ENCODE data around the gene PLEKHA1. TPM values are rescaled to one million over a fixed set of nuclear protein-coding genes. Genes with fewer than 3 reads are reported as not detected.

Gene PLEKHA1
- 22.8 and 35.0 TPM in 2 replicates for total RNA-seq

GRCh38 chr10:122374237-122374858, at the start of gene PLEKHA1:
Gene PLEKHA1, plus strand, starts transcription at chr10:122374708. Its CDS starts 18,493 bp downstream, at chr10:122393201.

GRCh38 chr10:122454603-122455080, 80.1 kb downstream of the PLEKHA1 start, which contains the start of gene ARMS2:
Gene ARMS2, plus strand, starts transcription at chr10:122454653. Its CDS starts 75 bp downstream, at chr10:122454728.

GRCh38 chr10:122461367-122461728, 86.8 kb downstream of the PLEKHA1 start, which contains the start of gene HTRA1:
Gene HTRA1, plus strand, starts transcription at chr10:122461553. Its CDS starts 100 bp downstream, at chr10:122461653.

Small RNAs within 50 kb of the gene (small RNA-seq; reads per million reads assigned to genes)
- gene MIR3941 (0.29 reads per million, percentile 5 among the genes with 10 or more reads in this experiment), gene RNU6-728P (not detected)

Other genes with a start within 250 kb of the PLEKHA1 start
- not detected in 2 replicates for gene BTBD16, start 103.4 kb upstream of the PLEKHA1 start, total RNA-seq
- not detected in 2 replicates for gene ARMS2, start 79.9 kb downstream of the PLEKHA1 start, total RNA-seq
- 0.11 and 1.6 TPM in 2 replicates for gene HTRA1, start 86.8 kb downstream of the PLEKHA1 start, total RNA-seq
- not detected in 2 replicates for gene DMBT1, start 186.0 kb downstream of the PLEKHA1 start, total RNA-seq

Measured in placental epithelial cell (primary cell).